Esophagus muscularis mucosa (tissue), 3 donors: ENCODE measurements around the gene TMEM59.

Experiments
- CTCF ChIP-seq, 3 experiments: fragments of 200-600 bp in 2 of 3; fragments of 450-650 bp in 1 of 3; sonication (generic) in 2 of 3; IDR thresholded peaks; one replicate each; pipeline ENCODE4 v1.5.1; 2017 to 2019; ENCODE audit warnings: antibody characterized with exemption in 3 of 3, mild to moderate bottlenecking in 2 of 3, moderate library complexity in 1 of 3
- POLR2AphosphoS5 ChIP-seq, 2 donors: sonication (generic); formaldehyde crosslinking; IDR thresholded peaks; one replicate each; pipeline ENCODE4 v1.6.1; 2017; ENCODE audit warnings: antibody characterized with exemption in 2 of 2

- TF ChIP-seq CTCF (IDR thresholded peaks at IDR 0.05), result no peak
- peak; percentile 43 to 58 for TF ChIP-seq POLR2AphosphoS5 (IDR thresholded peaks at IDR 0.05)
Observed at GRCh38 chr1:53981220-53981619, 71.8 kb downstream of the TMEM59 start.
